Panc1 (cell line): Measurements from ENCODE around the gene TWIST2.

Source experiments
- CTCF ChIP-seq: fragments of 450-650 bp; IDR thresholded peaks from 2 replicates; pipeline ENCODE4 v1.5.1; 2017; ENCODE audit warnings: mild to moderate bottlenecking
- POLR2AphosphoS5 ChIP-seq: IDR thresholded peaks from 2 replicates; pipeline ENCODE4 v1.6.1; 2012; ENCODE audit warnings: mild to moderate bottlenecking, low read depth, low read length, moderate library complexity
- REST ChIP-seq, 2 experiments: IDR thresholded peaks; 2 replicates each; pipeline ENCODE4 v1.6.1; 2011 to 2012; ENCODE audit warnings: low read depth in 2 of 2, control low read depth in 1 of 2, low read length in 1 of 2, mild to moderate bottlenecking in 1 of 2, moderate library complexity in 1 of 2; ENCODE audit not compliant: insufficient read depth in 1 of 2
- SIN3A ChIP-seq: IDR thresholded peaks from 2 replicates; pipeline ENCODE4 v1.6.1; 2012; ENCODE audit warnings: low read depth, mild to moderate bottlenecking, low read length, moderate library complexity, borderline replicate concordance; ENCODE audit not compliant: insufficient read depth

- no peak for TF ChIP-seq CTCF
- no peak for TF ChIP-seq SIN3A
- no peak for TF ChIP-seq POLR2AphosphoS5
- TF ChIP-seq REST (IDR thresholded peaks at IDR 0.05; ENCODE audit: insufficient read depth in 1 of 2, low read depth in 2 of 2, low read length in 1 of 2) = no peak
These were observed 90.1 kb downstream of the TWIST2 start for GRCh38 chr2:238938003-238938400.
